Left lobe of liver (tissue), 2 donors: ENCODE data around the gene TTLL4. TPM values are rescaled to one million over a fixed set of nuclear protein-coding genes. Genes with fewer than 3 reads are reported as not detected.

Experiments
- ATAC-seq: fragments of 200-7000 bp; cut with Tn5 transposase; one replicate; pipeline ENCODE4 v1.9.1; 2020; ENCODE audit warnings: mild to moderate bottlenecking, moderate library complexity
- DNase-seq: peaks from one replicate; pipeline ENCODE4 v3.0.0-alpha.2; 2020; ENCODE audit warnings: low spot score
- total RNA-seq: library from RNA; stranded (reverse); gene quantifications from one replicate; pipeline ENCODE4 v1.2.1, GENCODE V29; 2021
- donor health status: DM: no; HTN: no; CAD: no; lungs with moderate emphysema.
- donor health status: DM: no; HTN: yes; CAD: no.

The TTLL4 gene
- 7.4 TPM for total RNA-seq

DNA sequence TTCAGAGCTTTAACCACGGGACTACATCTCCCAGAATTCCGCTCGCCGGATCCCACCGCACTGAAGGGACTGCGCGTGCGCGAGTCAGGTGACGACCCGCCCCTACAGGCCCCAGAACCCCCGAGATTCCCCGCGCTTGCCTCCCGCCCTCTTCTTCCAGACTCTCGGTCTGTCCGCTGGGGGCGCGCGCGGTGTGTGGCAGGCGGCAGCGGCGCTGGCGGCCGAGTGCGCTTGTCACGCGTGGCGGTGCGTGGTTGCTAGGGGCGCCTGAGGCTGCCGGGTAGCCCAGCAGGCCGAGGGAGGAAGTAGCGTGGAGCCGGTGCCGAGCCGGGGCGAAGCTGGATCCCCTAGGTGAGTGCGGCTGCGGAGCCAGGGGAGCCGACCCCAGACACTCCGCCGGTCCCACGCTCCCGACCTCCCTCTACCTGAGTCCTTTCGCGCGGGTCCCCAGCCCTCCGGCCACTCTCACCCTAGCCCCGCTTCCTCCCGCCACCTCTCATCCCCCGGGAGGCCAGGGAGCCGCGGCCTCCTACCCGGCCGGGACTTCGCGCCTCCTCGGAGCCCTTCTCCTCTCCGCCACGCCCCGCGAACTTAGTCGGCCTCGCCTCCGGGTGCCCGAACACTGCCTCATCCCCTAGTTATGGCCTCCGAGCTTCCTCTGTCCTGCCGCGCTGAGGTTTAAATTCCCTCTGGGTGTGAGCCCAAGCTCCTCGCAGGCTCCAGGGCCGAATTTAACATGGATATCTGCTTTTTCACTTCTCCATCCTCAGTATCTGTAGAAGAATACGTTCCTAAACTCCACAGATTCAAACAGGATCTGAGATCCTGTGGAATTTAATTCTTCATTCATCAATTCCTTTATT is at the start of gene TTLL4:
TSS of gene TTLL4 (plus strand) at position 149 of the 863 bp plus-strand sequence. CDS start 26,842 bp downstream, outside the sequence.
- peak; percentile 98 for DNase-seq
- ATAC-seq = peak; percentile 98

- no peak for DNase-seq
- ATAC-seq = no peak
Observed at GRCh38 chr2:218662377-218662776, 48.3 kb upstream of the TTLL4 start.

- no peak for ATAC-seq
- no peak for DNase-seq
Observed at GRCh38 chr2:218662827-218663226, 47.8 kb upstream of the TTLL4 start.

DNA sequence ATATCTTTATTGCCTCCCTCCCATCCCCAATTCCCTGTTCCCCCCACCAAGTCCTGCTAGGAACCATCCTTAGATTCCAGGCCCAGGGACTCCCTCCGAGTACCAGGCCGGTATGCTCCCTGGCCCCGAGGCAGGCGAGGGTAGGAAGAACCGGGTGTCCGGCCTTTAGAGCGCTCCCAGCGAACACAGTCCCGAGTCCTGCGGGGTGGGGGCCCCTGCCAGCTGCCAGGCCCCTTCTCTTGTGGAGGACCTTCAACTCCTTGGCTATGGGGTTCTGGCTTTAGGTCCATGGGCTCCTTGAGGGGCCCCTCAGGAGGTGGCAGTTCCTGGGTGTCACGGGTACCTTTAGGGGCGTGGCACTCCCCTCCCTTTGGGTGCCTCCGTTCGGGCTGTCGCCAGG is 46.7 kb upstream of the TTLL4 start:
- ATAC-seq (no peak), DNase-seq (no peak)

- ATAC-seq (no peak), DNase-seq (no peak)
Observed at GRCh38 chr2:218664653-218665052, 46.0 kb upstream of the TTLL4 start.

DNA sequence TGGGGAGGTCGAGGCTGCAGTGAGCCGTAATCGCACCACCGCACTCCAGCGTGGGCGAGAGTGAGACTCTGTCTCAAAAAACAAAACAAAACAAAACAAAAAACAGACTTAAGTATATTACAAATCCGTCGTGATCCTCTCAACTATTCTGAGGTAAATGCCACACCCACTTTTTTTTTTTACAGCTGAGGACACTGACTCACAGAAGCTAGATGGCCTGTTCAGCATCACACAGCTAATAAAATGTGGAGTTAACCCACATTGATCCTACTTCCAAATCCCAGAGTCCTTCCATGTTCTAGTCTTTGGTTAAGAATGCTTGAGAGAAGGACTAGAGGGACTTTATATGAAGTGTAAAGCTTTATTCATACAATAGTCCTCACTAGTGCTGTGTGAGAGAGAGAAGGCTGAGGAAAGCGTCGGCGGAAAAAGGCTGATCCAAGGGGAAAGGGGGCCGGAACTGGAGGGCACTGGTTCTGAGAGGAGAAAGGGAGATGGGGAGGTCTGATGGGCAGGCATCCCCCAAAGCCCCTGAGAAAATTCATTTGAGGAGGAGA is 39.5 kb upstream of the TTLL4 start:
- DNase-seq (no peak), ATAC-seq (no peak)

DNA sequence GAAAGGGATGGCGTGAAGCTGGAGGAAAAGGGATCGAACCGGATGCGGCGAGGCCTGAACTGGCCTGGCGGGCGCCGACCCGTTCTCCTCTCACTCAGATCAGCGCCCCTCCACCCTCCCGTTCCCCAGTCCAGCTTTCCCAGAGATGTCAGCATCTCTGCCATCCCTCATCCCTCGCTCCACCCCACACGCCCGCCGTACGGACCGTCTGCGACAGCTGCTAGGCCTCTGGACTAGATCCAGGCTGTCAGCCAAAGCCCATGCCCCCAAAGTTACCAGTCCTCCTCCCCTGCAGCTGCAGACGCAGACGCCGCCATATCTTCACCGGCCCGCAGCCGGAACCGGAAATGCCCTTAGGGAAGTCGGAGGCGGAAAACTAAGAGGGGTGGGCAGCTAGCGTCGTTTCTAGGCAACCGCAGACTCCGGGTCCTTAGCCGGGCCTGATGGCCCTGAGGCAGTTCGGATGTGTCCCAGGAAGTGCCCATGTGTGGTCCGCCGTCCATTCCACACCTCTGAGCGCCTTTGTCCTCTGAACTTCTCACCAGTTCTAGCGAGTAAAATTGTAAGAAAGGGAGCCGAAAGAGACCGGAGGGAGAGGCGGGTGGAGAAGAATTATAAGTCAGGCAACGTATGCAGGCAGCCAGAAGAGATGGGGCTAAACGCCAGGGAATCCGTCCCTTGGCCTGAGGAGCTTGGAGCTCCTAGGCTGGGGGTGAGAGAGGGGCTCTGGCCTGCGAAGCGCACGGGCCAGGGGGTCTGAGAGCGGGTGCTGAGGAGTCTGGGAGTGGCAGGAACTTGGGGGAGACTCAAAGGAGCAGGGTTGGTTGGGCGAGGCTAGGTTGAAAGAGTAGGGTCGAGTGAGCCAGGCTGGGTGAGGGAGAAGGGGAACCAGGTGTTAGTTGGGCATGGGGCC is 38.7 kb upstream of the TTLL4 start, which contains the start of the genes RNF25 and STK36:
TSS of gene RNF25 (minus strand) at position 349 of the 913 bp plus-strand sequence. CDS start at position 317, 32 bp downstream.
TSS of gene STK36 (plus strand) at position 433 of the 913 bp plus-strand sequence. CDS start 744 bp downstream, outside the sequence.
- ATAC-seq (peak; percentile 98), DNase-seq (peak; percentile 87)

GRCh38 chr2:218679119-218679518 is 31.5 kb upstream of the TTLL4 start:
- peak; percentile 31 for ATAC-seq
- no peak for DNase-seq

GRCh38 chr2:218680061-218680460 is 30.6 kb upstream of the TTLL4 start:
- ATAC-seq = no peak
- no peak for DNase-seq

GRCh38 chr2:218687400-218688060 is 23.1 kb upstream of the TTLL4 start:
- ATAC-seq (peak; percentile 100), DNase-seq (peak; percentile 57)

- DNase-seq = no peak
- ATAC-seq = no peak
Observed at GRCh38 chr2:218691234-218691633, 19.4 kb upstream of the TTLL4 start.

DNA sequence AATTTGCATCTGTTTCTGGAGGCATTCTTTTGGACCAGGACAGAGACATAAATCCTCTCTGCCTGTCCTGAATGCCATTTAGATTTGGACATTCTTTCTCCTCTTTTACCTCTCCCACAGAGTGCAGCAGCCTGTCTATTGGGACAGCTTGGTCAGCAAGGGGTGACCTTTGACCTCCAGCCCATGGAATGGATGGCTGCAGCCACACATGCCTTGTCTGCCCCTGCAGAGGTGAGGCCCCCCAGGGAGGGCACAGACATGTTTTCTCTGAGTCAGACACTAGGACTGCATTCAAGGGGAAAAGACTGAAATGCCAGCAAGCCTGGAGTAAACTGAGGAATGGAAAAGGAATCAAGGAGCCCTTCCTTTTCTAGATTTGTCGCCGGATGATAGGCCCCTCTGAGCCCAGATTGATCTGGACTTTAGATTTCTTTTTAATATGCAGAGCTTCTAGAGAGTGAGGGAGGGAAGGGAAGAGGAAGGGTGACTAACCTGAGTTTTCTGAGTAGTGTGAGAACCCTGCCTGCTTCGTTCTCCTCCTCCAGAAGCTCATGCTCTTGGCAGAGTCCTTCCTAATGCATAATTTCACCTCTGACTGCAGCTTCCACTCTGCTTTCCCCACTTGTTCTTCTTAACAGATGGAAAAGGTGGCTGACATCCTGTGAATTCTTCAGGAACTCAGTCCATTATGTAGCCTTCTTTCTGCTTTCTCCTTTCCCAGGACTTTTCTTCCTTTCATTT is 16.1 kb upstream of the TTLL4 start:
- no peak for ATAC-seq
- no peak for DNase-seq

DNA sequence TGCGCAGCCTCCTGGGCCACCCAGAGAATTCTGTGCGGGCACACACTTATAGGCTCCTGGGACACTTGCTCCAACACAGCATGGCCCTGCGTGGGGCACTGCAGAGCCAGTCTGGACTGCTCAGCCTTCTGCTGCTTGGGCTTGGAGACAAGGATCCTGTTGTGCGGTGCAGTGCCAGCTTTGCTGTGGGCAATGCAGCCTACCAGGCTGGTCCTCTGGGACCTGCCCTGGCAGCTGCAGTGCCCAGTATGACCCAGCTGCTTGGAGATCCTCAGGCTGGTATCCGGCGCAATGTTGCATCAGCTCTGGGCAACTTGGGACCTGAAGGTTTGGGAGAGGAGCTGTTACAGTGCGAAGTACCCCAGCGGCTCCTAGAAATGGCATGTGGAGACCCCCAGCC is 11.8 kb upstream of the TTLL4 start:
- DNase-seq = no peak
- ATAC-seq = no peak

- DNase-seq (no peak), ATAC-seq (no peak)
Observed at GRCh38 chr2:218701806-218702205, 8.8 kb upstream of the TTLL4 start.

DNA sequence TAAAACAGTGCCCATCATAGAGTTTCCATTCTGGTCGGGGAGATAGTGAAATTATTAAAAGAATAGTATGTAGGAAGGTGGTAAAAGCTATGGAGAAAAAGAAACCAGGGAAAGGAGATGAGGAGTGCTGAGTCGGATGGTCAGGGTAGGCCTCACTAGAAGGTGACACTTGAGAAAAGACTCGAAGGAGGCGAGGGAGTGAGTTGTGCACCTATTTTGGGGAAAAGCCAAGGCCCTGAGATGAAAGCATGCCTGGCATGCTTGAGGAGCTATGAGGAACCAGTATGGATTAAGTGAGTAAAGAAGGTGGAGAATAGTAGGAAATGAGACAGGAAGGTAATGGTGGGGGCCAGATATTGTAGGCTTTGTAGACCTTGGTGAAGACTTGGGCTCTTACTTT is 7.3 kb upstream of the TTLL4 start:
- DNase-seq (no peak), ATAC-seq (no peak)

DNA sequence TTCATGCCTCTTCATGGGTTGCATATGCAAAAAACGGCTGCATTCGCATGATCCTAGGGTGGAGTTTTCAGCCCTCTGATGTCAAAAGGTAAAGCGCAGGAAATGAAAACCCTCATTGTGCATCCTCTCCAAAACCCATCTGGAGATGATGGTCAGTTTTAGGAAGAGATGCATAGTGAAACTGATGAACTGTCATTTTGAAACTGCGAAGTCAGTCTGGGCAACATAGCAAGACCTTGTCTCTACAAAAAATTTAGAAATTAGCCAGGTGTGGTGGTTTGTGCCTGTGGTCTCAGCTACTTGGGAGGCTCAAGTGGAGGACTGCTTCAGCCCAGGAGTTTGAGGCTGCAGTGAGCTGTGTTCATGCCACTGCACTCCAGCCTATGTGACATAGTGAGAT is 2.5 kb upstream of the TTLL4 start:
- no peak for ATAC-seq
- no peak for DNase-seq

DNA sequence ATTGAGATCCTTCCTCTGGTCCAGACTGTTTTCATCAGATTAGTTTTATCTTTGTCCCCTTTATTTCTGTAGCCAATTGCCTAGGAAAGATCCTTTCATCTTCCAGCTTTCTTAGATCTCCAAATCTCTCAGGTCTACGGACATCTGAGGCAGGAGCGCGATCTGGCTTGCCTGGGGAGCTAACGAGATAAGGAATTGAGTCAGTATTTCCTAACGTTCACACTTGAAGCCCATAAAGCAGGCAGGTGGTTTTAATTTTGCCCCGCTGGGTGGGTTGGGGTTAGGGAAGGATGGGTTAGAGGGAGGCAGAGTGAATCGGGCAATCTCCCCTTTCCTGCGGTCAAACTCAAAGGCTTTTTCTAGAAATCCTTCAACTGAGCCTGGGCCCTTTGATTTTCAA is 727 bp upstream of the TTLL4 start:
- ATAC-seq = no peak
- no peak for DNase-seq

DNA sequence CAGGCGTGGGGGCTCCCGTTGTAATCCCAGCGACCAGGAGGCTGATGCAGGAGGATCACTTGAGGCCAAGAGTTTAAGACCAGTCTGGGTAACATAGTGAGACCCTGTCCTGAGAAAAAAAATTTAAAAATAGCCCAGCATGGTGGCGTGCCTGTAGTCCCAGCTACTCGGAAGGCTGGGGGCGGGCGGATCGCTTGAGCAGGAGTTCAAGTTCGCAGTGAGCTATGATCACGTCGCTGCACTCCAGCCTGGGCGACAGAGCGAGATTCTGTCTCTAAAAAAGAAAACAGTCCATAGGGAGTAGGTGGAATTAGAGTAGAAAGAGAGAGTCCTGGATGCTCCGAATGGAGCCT is 325 bp upstream of the TTLL4 start:
- ATAC-seq = no peak
- no peak for DNase-seq

DNA sequence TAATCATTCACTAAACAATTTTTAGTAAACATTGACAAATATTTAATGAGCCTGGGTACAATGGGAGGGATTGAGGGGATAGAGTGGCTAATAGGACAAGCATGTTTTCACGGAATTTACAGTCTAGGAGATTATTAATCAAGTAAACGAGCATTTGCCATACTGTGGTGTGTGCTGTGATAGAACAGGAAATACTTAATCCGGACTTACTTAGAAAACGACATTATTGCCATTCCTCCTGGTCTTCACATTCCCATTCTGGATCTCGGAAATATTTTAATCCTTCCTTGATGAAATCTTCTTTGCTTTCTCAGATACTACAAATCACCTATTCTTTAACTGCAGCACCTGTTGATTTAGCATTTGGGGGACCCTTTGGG is 905 bp downstream of the TTLL4 start:
- no peak for DNase-seq
- ATAC-seq = no peak

- ATAC-seq (no peak), DNase-seq (no peak)
Observed at GRCh38 chr2:218713922-218714321, 3.3 kb downstream of the TTLL4 start.
